Measurements from ENCODE around the gene SOCS1. TPM values are rescaled to one million over a fixed set of nuclear protein-coding genes. Genes with fewer than 3 reads are reported as not detected.

The SOCS1 gene
- total and polyA plus RNA-seq, 2 donors (not counting 1 experiment from before 2014, with no cell fraction given) = 29.7 to 107 TPM

GRCh38 chr16:11254913-11255736, 879 bp downstream of the SOCS1 start:
- Histone ChIP-seq H3K79me2 (ENCODE audit: control insufficient read depth, insufficient read depth, low read length) (peaks cover 20% of the 10 kb centered on the region), H3K27ac (ENCODE audit: low read length in 2 of 2) (peak overlapping the region; percentile 29 to 72), H3K4me3 (ENCODE audit: control extremely low read depth in 1 of 5, extremely low read depth in 1 of 5, insufficient read depth in 1 of 5, low read depth in 2 of 5, low read length in 4 of 5) (peak overlapping the region; percentile 38 to 89 (median 65)), H3K4me1 (ENCODE audit: control insufficient read depth in 2 of 2, insufficient read depth in 2 of 2, low read length in 2 of 2) (peaks cover 50 to 62% of the 10 kb centered on the region in 2 donors), H3K9ac (ENCODE audit: low read length) (peak overlapping the region; percentile 84), H3K27me3 (replicated peaks in 1 of 4; ENCODE audit: control extremely low read depth in 1 of 4, control insufficient read depth in 3 of 4, insufficient read depth in 4 of 4, low read length in 3 of 4) (no peaks in the 10 kb centered on the region), H2AFZ (ENCODE audit: insufficient read depth, low read depth, low read length, poor library complexity, severe bottlenecking) (peak overlapping the region; percentile 50), H3K36me3 (replicated peaks in 1 of 2; ENCODE audit: control extremely low read depth in 1 of 2, control insufficient read depth in 1 of 2, extremely low read depth in 1 of 2, insufficient read depth in 2 of 2, low read length in 1 of 2) (peaks cover 2 to 17% of the 10 kb centered on the region in 2 experiments), H4K20me1 (ENCODE audit: control insufficient read depth, insufficient read depth, low read length, poor library complexity, severe bottlenecking) (peaks cover 50% of the 10 kb centered on the region), H3K4me2 (replicated peaks; ENCODE audit: low read depth, low read length, poor library complexity, severe bottlenecking) (peak overlapping the region; percentile 98), H3K9me3 (ENCODE audit: control extremely low read depth in 1 of 3, control insufficient read depth in 2 of 3, insufficient read depth in 1 of 3, low read length in 2 of 3) (no peaks in the 10 kb centered on the region)
- ATAC-seq (ENCODE audit: low read depth) = peak; percentile 1
- Mint-ChIP-seq H3K4me1 (peaks cover 60% of the 10 kb centered on the region), H3K27ac (peak overlapping the region; percentile 87), H3K9me3 (ENCODE audit: insufficient read depth) (no peaks in the 10 kb centered on the region), H3K4me3 (peak overlapping the region; percentile 89), H3K27me3 (no peaks in the 10 kb centered on the region)
- DNase-seq = peak; percentile 84
- ChIA-PET CTCF (interaction anchor here (0.6 to 10.3 kb wide), 49 partner anchors 9 to 462 kb away, joined by 3 to 223 read pairs (median 5); partner anchors contain the start of gene TNP2), POLR2A (interaction anchor here (0.6 to 5.8 kb wide), 31 partner anchors 8 to 306 kb away, joined by 3 to 89 read pairs (median 4); no protein-coding TSS in a partner anchor)
- 1% methylated on average over 105 of the region's 105 CpGs for WGBS (ENCODE audit: insufficient coverage)
- TF ChIP-seq, protein P1, sequence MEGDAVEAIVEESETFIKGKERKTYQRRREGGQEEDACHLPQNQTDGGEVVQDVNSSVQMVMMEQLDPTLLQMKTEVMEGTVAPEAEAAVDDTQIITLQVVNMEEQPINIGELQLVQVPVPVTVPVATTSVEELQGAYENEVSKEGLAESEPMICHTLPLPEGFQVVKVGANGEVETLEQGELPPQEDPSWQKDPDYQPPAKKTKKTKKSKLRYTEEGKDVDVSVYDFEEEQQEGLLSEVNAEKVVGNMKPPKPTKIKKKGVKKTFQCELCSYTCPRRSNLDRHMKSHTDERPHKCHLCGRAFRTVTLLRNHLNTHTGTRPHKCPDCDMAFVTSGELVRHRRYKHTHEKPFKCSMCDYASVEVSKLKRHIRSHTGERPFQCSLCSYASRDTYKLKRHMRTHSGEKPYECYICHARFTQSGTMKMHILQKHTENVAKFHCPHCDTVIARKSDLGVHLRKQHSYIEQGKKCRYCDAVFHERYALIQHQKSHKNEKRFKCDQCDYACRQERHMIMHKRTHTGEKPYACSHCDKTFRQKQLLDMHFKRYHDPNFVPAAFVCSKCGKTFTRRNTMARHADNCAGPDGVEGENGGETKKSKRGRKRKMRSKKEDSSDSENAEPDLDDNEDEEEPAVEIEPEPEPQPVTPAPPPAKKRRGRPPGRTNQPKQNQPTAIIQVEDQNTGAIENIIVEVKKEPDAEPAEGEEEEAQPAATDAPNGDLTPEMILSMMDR (IDR thresholded peaks at IDR 0.05) = no peak
- TF ChIP-seq EZH2 (IDR thresholded peaks at IDR 0.05; ENCODE audit: borderline replicate concordance, insufficient read depth, low read depth, low read length, poor library complexity, severe bottlenecking) = no peak
- intact Hi-C loops (cut with micrococcal nuclease) = loop anchor here (2.0 to 10.0 kb wide), 5 partner anchors 72 to 660 kb away; partner anchors contain the start of genes GSPT1 and NUBP1

All from B cell (primary cell).